PFSK-1 (cell line): ENCODE results near the gene SF3A1.

Experiments
- POLR2AphosphoS5 ChIP-seq: IDR thresholded peaks from 2 replicates; pipeline ENCODE4 v1.6.1; 2012; ENCODE audit warnings: low read depth, mild to moderate bottlenecking, control low read depth, low read length, moderate library complexity
- REST ChIP-seq, 2 experiments: IDR thresholded peaks; 2 replicates each; pipeline versions ENCODE4 v1.6.1 to v1.8.0; 2011 to 2012; ENCODE audit warnings: low read depth in 2 of 2, low read length in 2 of 2, control low read depth in 1 of 2, inconsistent platforms in 1 of 2, mild to moderate bottlenecking in 1 of 2, moderate library complexity in 1 of 2; ENCODE audit not compliant: insufficient read depth in 1 of 2

GRCh38 chr22:30340911-30341685 lies 15.6 kb downstream of the SF3A1 start:
- TF ChIP-seq POLR2AphosphoS5 (no peak), REST (IDR thresholded peaks at IDR 0.05; ENCODE audit: insufficient read depth in 1 of 2, low read depth in 2 of 2, low read length in 2 of 2) (no peak)
